Activated CD4-positive, alpha-beta memory T cell treated with anti-CD3 and anti-CD28 coated beads, Interleukin-2, amount 10 ng/mL, durations not matched to agents 7 days and 5 days (primary cell): ENCODE data around the gene NDUFC2. TPM values are rescaled to one million over a fixed set of nuclear protein-coding genes. Genes with fewer than 3 reads are reported as not detected.
"Not testable (repeated sequence)": the region's sequence is repeated elsewhere in the genome, so short reads cannot be mapped to it uniquely, and the experiment has no call there.

Experiments used
- CTCF ChIA-PET: fragments of 350-600 bp; sonication (Branson Sonifier 250); formaldehyde crosslinking; loops from one replicate; lab custom pipeline; 2021; ENCODE audit warnings: antibody characterized with exemption, inconsistent platforms; lab: Charles Lee
- POLR2A ChIA-PET: fragments of 350-600 bp; sonication (Branson Sonifier 250); formaldehyde crosslinking; loops from one replicate; lab custom pipeline; 2021; ENCODE audit warnings: antibody characterized with exemption; lab: Charles Lee
- DNase-seq: peaks from one replicate; pipeline ENCODE4 v3.0.0-alpha.2; 2020
- H3K27ac Mint-ChIP-seq: one replicate; pipeline ENCODE4 v1.8.0; 2021; ENCODE audit warnings: mild to moderate bottlenecking, mixed read lengths
- H3K27me3 Mint-ChIP-seq: one replicate; pipeline ENCODE4 v1.8.0; 2021; ENCODE audit warnings: mixed read lengths
- H3K36me3 Mint-ChIP-seq: one replicate; pipeline ENCODE4 v1.8.0; 2021; ENCODE audit warnings: low read depth, mixed read lengths
- H3K4me1 Mint-ChIP-seq: one replicate; pipeline ENCODE4 v1.8.0; 2021; ENCODE audit warnings: mixed read lengths
- H3K4me3 Mint-ChIP-seq: one replicate; pipeline ENCODE4 v1.8.0; 2021; ENCODE audit warnings: mild to moderate bottlenecking, mixed read lengths
- H3K9me3 Mint-ChIP-seq: one replicate; pipeline ENCODE4 v1.8.0; 2021; ENCODE audit warnings: mixed read lengths
- total RNA-seq, 2 experiments: library from RNA; stranded (reverse); gene quantifications; one replicate each; pipeline ENCODE4 v1.2.3, GENCODE V29; 2021

NDUFC2 gene
- total RNA-seq, 2 experiments from 2014 or later = 204 to 210 TPM

DNA sequence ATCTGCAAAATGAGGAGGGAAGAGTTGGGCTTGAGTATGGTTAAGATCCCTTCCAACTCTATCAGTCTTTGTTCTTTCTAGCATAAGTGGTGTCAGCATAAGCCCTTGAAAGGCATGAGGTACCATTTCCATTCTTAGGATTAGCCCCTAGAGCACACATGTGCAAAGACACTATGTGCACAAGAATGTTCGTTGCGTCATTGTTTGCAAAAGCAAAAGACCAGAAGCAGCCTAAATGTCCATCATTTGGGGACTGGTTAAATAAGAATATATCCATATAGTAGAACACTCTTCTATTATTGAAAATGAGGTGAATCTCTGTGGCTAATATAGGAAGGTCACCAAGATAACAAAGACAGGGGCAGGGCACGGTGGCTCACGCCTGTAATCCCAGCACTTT is 46.6 kb downstream of the NDUFC2 start:
- CTCF ChIA-PET = no interaction called here
- Mint-ChIP-seq H3K36me3 (no peaks in the 10 kb centered on the region), H3K27me3 (no peaks in the 10 kb centered on the region), H3K4me1 (no peaks in the 10 kb centered on the region), H3K4me3 (no peak overlapping the region), H3K9me3 (no peaks in the 10 kb centered on the region), H3K27ac (no peak overlapping the region)
- POLR2A ChIA-PET = no interaction called here
- no peak for DNase-seq

DNA sequence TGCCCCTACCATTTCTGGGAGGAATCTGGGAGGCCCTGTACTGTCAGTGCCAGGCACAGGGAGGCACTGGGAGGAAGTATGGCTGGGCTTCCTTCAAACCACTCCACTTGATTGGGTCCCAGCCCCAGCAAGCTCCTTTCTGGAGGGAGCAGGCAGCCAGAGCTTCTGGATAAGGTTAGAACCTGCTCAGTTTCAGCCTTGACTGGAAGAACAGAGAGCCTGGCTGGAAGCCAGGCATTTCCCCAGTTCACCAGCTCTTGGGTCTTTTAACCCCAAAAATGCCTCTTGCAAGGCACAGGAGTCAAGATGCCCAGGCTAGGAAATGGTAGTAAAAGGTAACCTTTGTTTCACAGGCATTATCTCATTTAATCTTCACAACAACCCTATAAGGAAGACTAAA is 47.6 kb downstream of the NDUFC2 start:
- no peaks in the 10 kb centered on the region for H3K36me3 Mint-ChIP-seq
- H3K4me1 Mint-ChIP-seq = no peaks in the 10 kb centered on the region
- POLR2A ChIA-PET = no interaction called here
- CTCF ChIA-PET = interaction anchor here (0.6 kb wide), 2 partner anchors 246 to 613 kb away, joined by 3 to 4 read pairs; no protein-coding TSS in a partner anchor
- H3K4me3 Mint-ChIP-seq = no peak overlapping the region
- no peak overlapping the region for H3K27ac Mint-ChIP-seq
- no peak for DNase-seq
- H3K9me3 Mint-ChIP-seq = no peaks in the 10 kb centered on the region
- no peaks in the 10 kb centered on the region for H3K27me3 Mint-ChIP-seq

DNA sequence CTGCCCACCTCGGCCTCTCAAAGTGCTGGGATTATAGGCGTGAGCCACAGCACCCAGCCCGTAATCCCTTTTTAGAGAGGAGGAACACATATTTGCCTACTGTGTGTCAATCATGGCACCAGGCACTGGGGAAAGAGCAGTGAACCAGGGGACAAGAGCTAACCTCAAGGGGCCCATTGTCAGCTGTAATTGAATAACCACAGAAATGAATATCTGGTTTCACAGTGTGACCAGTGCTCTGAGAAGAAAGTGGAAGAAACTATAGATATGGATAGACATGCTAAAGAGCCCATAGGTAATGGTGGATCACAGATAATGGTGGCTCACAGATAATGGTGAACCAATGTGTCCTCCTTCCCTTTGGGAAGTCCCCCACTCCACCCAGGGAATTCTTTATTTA is 48.0 kb downstream of the NDUFC2 start:
- Mint-ChIP-seq H3K36me3 (no peaks in the 10 kb centered on the region), H3K4me3 (no peak overlapping the region), H3K4me1 (no peaks in the 10 kb centered on the region), H3K27ac (no peak overlapping the region), H3K27me3 (no peaks in the 10 kb centered on the region), H3K9me3 (no peaks in the 10 kb centered on the region)
- ChIA-PET POLR2A (no interaction called here), CTCF (interaction anchor here (1.3 kb wide), 1 partner anchor 12 kb away, joined by 3 read pairs; no protein-coding TSS in a partner anchor)
- DNase-seq = no peak

DNA sequence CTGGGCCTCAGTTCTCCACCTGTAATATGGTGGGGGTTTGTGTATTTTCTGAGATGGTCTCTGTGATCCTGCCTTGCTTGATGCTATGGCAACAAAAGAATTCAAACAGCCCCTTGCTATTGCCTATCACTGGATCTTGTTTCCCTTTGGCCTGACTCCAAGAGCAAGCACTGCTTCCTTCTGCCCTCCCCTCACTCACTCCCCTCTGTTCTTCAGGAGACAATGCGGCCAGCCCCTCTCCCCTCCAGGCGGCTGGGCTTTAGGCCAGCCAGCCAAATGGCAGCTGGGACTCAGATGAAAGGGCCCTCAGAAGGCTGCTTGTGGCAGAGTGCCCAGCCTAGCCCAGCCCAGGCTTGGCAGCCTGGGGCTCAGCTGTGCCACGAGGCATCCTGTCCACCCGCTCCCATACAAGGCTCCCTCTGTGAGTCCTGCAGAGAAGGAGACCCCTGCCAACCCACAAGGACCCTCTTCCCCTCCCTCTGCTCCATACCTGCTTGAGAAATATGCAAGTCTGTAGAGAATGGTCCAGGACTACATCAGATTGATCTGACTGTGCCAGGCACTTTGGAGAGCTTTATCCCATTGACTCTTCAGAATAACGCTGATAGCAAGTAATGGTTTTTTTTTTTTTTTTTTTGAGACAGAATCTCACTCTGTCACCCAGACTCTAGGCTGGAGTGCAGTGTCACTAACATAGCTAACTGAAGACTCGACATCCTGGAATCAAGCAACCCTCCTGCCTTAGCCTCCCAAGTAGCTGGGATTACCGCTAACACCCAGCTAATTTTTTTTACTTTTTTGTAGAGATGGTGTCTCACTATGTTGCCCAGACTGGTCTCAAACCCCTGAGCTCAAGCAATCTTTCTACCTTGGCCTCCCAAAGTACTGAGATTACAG is 49.0 kb downstream of the NDUFC2 start:
- Mint-ChIP-seq H3K4me3 (no peak overlapping the region), H3K27ac (no peak overlapping the region), H3K27me3 (no peaks in the 10 kb centered on the region), H3K36me3 (no peaks in the 10 kb centered on the region), H3K4me1 (no peaks in the 10 kb centered on the region), H3K9me3 (no peaks in the 10 kb centered on the region)
- CTCF ChIA-PET = interaction anchor here (0.9 to 1.3 kb wide), 2 partner anchors 13 to 15 kb away, joined by 3 to 5 read pairs; no protein-coding TSS in a partner anchor
- DNase-seq = no peak
- POLR2A ChIA-PET = no interaction called here

DNA sequence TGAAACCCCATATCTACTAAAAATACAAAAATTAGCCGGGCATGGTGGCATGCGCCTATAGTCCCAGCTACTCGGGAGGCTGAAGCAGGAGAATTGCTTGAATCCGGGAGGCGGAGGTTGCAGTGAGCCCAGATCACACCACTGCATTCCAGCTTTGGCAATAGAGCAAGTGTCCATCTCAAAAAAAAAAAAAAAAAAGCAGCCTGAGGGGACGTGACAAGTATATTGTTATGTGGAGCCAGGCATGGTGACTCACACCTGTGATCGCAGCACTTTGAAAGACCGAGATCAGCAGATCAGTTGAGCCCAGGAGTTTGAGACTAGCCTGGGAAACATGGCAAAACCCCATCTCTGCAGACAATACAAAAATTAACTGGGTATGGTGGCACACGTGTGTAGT is 51.2 kb downstream of the NDUFC2 start:
- DNase-seq, H3K27me3 Mint-ChIP-seq, H3K27ac Mint-ChIP-seq, H3K4me1 Mint-ChIP-seq, H3K9me3 Mint-ChIP-seq, H3K4me3 Mint-ChIP-seq, CTCF ChIA-PET, H3K36me3 Mint-ChIP-seq, POLR2A ChIA-PET: not testable (repeated sequence)

DNA sequence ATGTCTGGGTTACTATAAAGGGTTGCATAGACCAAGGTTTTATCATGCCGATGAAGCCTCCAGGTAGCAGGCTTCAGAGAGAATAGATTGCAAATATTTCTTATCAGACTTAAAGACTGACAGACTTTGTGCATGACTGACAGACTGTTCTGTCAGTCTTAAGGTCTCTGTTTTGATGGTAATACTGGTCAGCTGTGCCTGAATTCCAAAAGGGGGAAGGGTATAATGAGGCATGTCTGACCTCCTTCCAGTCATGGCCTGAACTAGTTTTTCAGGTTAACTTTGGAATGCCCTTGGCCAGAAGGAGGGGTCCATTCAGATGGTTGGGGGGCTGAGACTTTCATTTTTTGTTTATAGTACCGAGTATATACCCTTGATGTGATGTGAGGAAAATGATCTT is 51.9 kb downstream of the NDUFC2 start:
- no peak overlapping the region for H3K27ac Mint-ChIP-seq
- H3K4me3 Mint-ChIP-seq = no peak overlapping the region
- POLR2A ChIA-PET = no interaction called here
- H3K9me3 Mint-ChIP-seq = no peaks in the 10 kb centered on the region
- peaks cover 2% of the 10 kb centered on the region for H3K4me1 Mint-ChIP-seq
- H3K36me3 Mint-ChIP-seq = no peaks in the 10 kb centered on the region
- CTCF ChIA-PET = no interaction called here
- H3K27me3 Mint-ChIP-seq = peaks cover 1% of the 10 kb centered on the region
- no peak for DNase-seq

DNA sequence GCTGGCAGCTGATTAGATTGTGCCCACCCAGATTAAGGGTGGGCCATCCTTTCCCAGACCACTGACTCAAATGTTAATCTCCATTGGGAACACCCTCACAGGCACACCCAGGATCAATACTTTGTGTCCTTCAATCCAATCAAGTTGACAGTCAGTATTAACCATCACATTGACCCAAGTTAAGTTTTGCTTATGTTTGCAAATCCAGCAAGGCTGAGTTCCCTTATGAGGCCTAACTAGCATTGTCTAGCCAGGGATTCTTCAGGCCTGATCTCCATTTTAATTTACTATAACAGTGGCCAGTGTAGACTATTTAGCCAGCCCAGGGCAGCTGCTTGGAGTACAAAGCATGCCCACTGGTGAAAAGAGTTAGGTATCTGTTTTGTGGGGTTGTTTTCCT is 54.3 kb downstream of the NDUFC2 start:
- Mint-ChIP-seq H3K36me3 (no peaks in the 10 kb centered on the region), H3K27me3 (peaks cover 11% of the 10 kb centered on the region), H3K4me1 (peaks cover 4% of the 10 kb centered on the region), H3K4me3 (no peak overlapping the region), H3K27ac (no peak overlapping the region), H3K9me3 (no peaks in the 10 kb centered on the region)
- CTCF ChIA-PET = no interaction called here
- no peak for DNase-seq
- POLR2A ChIA-PET = no interaction called here

DNA sequence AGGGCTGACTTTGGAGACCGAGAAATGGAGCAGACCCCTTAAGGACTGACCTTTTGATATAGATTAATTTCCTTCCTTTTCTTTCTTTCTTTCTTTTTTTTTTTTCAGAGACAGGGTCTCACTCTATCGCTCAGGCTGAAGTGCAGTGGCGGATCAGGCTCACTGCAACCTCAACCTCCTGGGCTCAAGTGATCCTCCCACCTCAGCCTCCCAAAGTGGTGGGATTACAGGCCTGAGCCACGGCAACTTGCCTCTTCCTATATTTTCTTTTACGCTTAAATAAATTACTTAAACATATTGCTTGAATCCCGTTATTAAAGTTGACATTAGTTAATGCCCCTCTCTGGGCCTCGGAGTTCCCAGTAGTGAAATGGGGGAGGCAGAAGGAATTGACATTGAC is 56.2 kb downstream of the NDUFC2 start:
- no peak for DNase-seq
- POLR2A ChIA-PET = no interaction called here
- no peak overlapping the region for H3K4me3 Mint-ChIP-seq
- no peaks in the 10 kb centered on the region for H3K36me3 Mint-ChIP-seq
- CTCF ChIA-PET = no interaction called here
- H3K27me3 Mint-ChIP-seq = peaks cover 11% of the 10 kb centered on the region
- H3K9me3 Mint-ChIP-seq = no peaks in the 10 kb centered on the region
- H3K27ac Mint-ChIP-seq = no peak overlapping the region
- H3K4me1 Mint-ChIP-seq = peaks cover 4% of the 10 kb centered on the region

DNA sequence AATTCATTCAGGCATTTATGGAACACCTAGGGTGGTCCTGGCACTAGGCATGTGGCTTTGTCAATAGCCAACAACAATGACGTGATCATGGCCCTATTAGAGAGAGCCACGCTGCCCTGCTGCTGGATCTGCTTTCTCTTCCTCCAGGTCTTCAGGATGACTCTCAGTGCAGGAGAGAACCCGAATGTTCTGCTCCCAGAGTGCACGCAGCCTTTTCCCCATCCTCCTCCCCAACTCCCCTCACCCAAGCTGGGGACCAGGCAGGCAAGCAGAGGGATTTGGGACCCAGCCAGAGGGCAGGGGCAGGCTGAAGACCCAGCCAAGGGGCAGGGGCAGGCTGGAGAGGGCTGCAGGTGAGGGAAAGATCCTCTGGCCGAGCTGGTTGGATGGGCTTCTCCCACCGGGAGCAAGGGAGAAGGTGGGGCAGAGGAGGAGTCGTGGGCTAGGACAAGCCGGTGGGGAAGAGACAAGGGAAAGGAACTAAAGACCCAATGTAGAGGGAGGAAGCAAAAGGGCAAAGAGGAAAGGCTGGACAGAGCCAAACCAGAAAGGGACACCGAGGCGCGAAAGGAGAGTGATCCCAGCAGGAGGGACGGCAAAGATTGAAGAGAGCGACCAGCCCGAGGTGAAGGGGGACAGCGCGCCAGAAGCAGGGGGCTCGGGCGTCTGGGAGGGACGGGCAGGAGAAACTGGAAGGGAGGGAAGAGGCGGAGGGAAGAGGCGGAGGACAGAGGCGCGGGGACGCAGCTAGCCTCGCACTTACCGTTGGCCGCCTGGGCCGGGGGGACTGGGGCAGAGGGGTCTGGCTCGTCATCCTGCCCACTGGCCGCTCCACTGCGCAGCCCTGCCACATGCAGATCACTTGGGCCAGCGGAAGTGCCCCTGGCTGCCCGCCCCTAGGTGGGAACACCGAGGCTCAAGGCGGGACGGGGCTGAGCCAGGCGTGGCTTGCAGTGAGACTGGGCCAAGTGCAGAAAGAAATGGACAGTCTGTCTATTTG is 57.0 kb downstream of the NDUFC2 start, which contains the start of gene KCTD14:
Gene KCTD14, minus strand, starts transcription at position 880 of the 1,000 bp plus-strand sequence. Its CDS starts 27 bp downstream, at position 853.
- no peak within 1 kb of the TSS for H3K27ac Mint-ChIP-seq
- CTCF ChIA-PET = interaction anchor here (4.1 kb wide), 1 partner anchor 24 kb away, joined by 12 read pairs; no protein-coding TSS in a partner anchor
- POLR2A ChIA-PET = no interaction called here

DNA sequence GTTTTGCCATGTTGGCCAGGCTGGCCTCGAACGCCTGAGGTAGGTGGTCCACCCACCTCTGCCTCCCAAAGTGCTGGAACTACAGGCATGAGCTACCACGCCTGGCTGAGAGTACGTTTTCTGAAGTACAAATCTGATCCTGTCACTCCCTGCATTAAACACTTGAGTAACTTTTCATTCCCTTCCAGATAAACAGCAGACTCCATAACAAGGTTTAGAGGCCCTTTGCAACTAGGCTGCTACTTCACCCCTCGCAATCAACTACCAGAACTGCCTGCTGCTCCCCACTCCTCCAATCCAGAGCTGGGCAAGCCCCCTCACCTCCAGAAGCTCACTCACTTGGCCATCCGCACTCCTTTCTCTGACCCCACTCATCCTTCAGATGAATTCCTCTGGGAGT is 58.1 kb downstream of the NDUFC2 start:
- Mint-ChIP-seq H3K27me3 (peaks cover 11% of the 10 kb centered on the region), H3K27ac (no peak overlapping the region), H3K36me3 (no peaks in the 10 kb centered on the region), H3K4me1 (peaks cover 4% of the 10 kb centered on the region), H3K4me3 (no peak overlapping the region), H3K9me3 (no peaks in the 10 kb centered on the region)
- ChIA-PET CTCF (interaction anchor here (4.1 kb wide), 1 partner anchor 25 kb away, joined by 12 read pairs; no protein-coding TSS in a partner anchor), POLR2A (no interaction called here)
- no peak for DNase-seq

More for the DNA sequence above, 57.0 kb downstream of the NDUFC2 start, which contains the start of gene KCTD14:
- Mint-ChIP-seq H3K4me1 (peaks cover 4% of the 10 kb centered on the region), H3K9me3 (no peaks in the 10 kb centered on the region), H3K36me3 (no peaks in the 10 kb centered on the region), H3K27me3 (peaks cover 11% of the 10 kb centered on the region), H3K4me3 (no peak within 1 kb of the TSS)
- DNase-seq = no peak

DNA sequence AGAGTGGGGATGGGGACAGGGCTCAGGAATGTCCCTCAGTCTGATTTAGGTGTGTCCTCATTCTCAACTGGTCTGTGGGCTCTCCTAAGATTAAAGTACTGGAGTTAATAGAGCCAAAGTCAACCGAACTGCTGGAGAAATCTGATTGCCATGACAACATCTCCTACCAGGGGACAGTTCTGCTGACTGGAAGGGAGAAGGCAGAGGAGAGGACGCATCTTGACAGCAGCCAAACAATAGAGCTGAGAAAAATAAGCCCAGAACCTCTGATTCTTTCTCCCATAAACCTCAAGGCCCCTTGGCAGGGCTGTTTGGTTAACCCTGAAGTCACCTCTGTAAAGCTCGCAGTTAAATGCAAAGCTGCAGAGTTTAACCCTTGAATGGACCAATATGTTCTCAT is 59.4 kb downstream of the NDUFC2 start:
- H3K4me3 Mint-ChIP-seq = no peak overlapping the region
- no peaks in the 10 kb centered on the region for H3K36me3 Mint-ChIP-seq
- ChIA-PET CTCF (interaction anchor here (1.0 to 4.1 kb wide), 2 partner anchors 21 to 26 kb away, joined by 3 to 12 read pairs; no protein-coding TSS in a partner anchor), POLR2A (no interaction called here)
- H3K27me3 Mint-ChIP-seq = peaks cover 11% of the 10 kb centered on the region
- no peak overlapping the region for H3K27ac Mint-ChIP-seq
- peaks cover 4% of the 10 kb centered on the region for H3K4me1 Mint-ChIP-seq
- H3K9me3 Mint-ChIP-seq = no peaks in the 10 kb centered on the region
- DNase-seq = no peak

DNA sequence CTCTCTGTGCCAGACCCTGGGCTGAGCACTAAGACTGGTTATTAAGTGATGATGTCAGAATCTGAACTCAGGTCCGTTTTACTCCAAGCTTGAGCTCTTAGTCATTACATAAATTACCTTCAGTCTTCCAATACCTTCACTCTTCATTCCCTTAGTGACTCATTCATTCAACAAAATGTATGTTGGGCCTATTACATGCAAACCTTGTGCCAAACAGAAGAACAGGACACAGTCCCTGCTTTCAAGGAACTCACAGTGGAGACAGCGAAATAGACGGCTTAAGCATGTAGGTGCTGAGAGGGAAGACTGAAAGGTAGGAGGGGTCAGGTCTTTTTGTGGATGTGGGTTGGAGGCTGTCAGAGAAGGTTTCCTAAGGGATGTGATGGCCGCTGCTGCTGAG is 59.9 kb downstream of the NDUFC2 start:
- POLR2A ChIA-PET = no interaction called here
- Mint-ChIP-seq H3K27ac (no peak overlapping the region), H3K27me3 (peaks cover 11% of the 10 kb centered on the region), H3K36me3 (no peaks in the 10 kb centered on the region), H3K9me3 (no peaks in the 10 kb centered on the region), H3K4me3 (no peak overlapping the region), H3K4me1 (peaks cover 4% of the 10 kb centered on the region)
- DNase-seq = no peak
- CTCF ChIA-PET = interaction anchor here (1.0 to 4.1 kb wide), 2 partner anchors 20 to 26 kb away, joined by 3 to 12 read pairs; no protein-coding TSS in a partner anchor
